SK-N-SH (cell line): Measurements from ENCODE around the gene CHST15.

Experiments used
- CTCF ChIP-seq: fragments of 200-600 bp; sonication (generic); IDR thresholded peaks from 2 replicates; pipeline ENCODE4 v1.6.1; 2017; ENCODE audit warnings: antibody characterized with exemption, mild to moderate bottlenecking, moderate library complexity
- EP300 ChIP-seq, 2 experiments: IDR thresholded peaks; 2 replicates each; pipeline versions ENCODE4 v1.4.0 to v1.6.1; 2012; ENCODE audit warnings: borderline replicate concordance in 1 of 2, low read depth in 1 of 2, low read length in 1 of 2
- EZH2phosphoT487 ChIP-seq: fragments of 200-600 bp; sonication (generic); IDR thresholded peaks from 2 replicates; pipeline ENCODE4 v1.6.1; 2017; ENCODE audit warnings: low read depth, mixed run types, mild to moderate bottlenecking, antibody characterized with exemption, moderate library complexity, borderline replicate concordance
- FOXM1 ChIP-seq: IDR thresholded peaks from 2 replicates; pipeline ENCODE4 v1.4.0; 2012; ENCODE audit warnings: low read depth, mild to moderate bottlenecking
- GABPA ChIP-seq: IDR thresholded peaks from 2 replicates; pipeline ENCODE4 v1.4.0; 2012; ENCODE audit warnings: low read depth, mild to moderate bottlenecking
- MAX ChIP-seq: IDR thresholded peaks from 2 replicates; pipeline ENCODE4 v1.4.0; 2012; ENCODE audit warnings: low read depth
- MXI1 ChIP-seq: IDR thresholded peaks from 2 replicates; pipeline ENCODE4 v1.6.1; 2012; ENCODE audit warnings: mild to moderate bottlenecking, low read depth, low read length, improper control_type of control experiment
- POLR2AphosphoS5 ChIP-seq: IDR thresholded peaks from 2 replicates; pipeline ENCODE4 v1.6.1; 2012; ENCODE audit warnings: low read depth, low read length
- RXRA ChIP-seq: IDR thresholded peaks from 2 replicates; pipeline ENCODE4 v1.4.0; 2012; ENCODE audit warnings: low read depth, mild to moderate bottlenecking, borderline replicate concordance
- SMC3 ChIP-seq: IDR thresholded peaks from 2 replicates; pipeline ENCODE4 v1.6.1; 2012; ENCODE audit warnings: low read depth, low read length, improper control_type of control experiment
- TAF1 ChIP-seq: IDR thresholded peaks from 2 replicates; pipeline ENCODE4 v1.6.1; 2012; ENCODE audit warnings: low read depth, mild to moderate bottlenecking, low read length, moderate library complexity, borderline replicate concordance
- USF1 ChIP-seq: IDR thresholded peaks from 2 replicates; pipeline ENCODE4 v1.4.0; 2012; ENCODE audit warnings: low read depth, borderline replicate concordance
- USF2 ChIP-seq: fragments of 150-350 bp; IDR thresholded peaks from 2 replicates; pipeline ENCODE4 v1.6.1; 2017; ENCODE audit warnings: antibody characterized with exemption, low read length, low read depth, borderline replicate concordance

GRCh38 chr10:124089859-124090258 lies 3.5 kb downstream of the CHST15 start:
- TF ChIP-seq EZH2phosphoT487: no peak
- TF ChIP-seq MAX: no peak
- no peak for TF ChIP-seq POLR2AphosphoS5
- no peak for TF ChIP-seq CTCF
- no peak for TF ChIP-seq EP300 (IDR thresholded peaks at IDR 0.05; ENCODE audit: borderline replicate concordance in 1 of 2, low read depth in 1 of 2, low read length in 1 of 2)
- no peak for TF ChIP-seq SMC3
- no peak for TF ChIP-seq TAF1
- TF ChIP-seq FOXM1: no peak
- TF ChIP-seq GABPA: no peak
- TF ChIP-seq USF2: no peak
- TF ChIP-seq USF1: no peak
- TF ChIP-seq MXI1: no peak
- no peak for TF ChIP-seq RXRA
